ENCODE results near the gene FGF16. TPM values are rescaled to one million over a fixed set of nuclear protein-coding genes. Genes with fewer than 3 reads are reported as not detected.

Gene FGF16
- total RNA-seq, 2 donors from 2014 or later, result 0.62 TPM; not detected in 1

- TF ChIP-seq, protein P1, sequence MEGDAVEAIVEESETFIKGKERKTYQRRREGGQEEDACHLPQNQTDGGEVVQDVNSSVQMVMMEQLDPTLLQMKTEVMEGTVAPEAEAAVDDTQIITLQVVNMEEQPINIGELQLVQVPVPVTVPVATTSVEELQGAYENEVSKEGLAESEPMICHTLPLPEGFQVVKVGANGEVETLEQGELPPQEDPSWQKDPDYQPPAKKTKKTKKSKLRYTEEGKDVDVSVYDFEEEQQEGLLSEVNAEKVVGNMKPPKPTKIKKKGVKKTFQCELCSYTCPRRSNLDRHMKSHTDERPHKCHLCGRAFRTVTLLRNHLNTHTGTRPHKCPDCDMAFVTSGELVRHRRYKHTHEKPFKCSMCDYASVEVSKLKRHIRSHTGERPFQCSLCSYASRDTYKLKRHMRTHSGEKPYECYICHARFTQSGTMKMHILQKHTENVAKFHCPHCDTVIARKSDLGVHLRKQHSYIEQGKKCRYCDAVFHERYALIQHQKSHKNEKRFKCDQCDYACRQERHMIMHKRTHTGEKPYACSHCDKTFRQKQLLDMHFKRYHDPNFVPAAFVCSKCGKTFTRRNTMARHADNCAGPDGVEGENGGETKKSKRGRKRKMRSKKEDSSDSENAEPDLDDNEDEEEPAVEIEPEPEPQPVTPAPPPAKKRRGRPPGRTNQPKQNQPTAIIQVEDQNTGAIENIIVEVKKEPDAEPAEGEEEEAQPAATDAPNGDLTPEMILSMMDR (IDR thresholded peaks at IDR 0.05), result no peak
- TF ChIP-seq POLR2A (IDR thresholded peaks at IDR 0.05) (no peak), POLR2AphosphoS5 (IDR thresholded peaks at IDR 0.05) (no peak)
- Histone ChIP-seq H3K36me3 (no peaks in the 10 kb centered on the region), H3K4me3 (no peak overlapping the region), H3K27me3 (replicated peaks; ENCODE audit: insufficient read depth) (no peaks in the 10 kb centered on the region), H3K27ac (no peak overlapping the region), H3K9me3 (no peaks in the 10 kb centered on the region), H3K4me1 (replicated peaks) (no peaks in the 10 kb centered on the region)
- intact Hi-C loops (cut with DNase I), result no loop called here
- 100% methylated on average over 1 of the region's 1 CpG for whole genome bisulfite sequencing
- no peak for DNase-seq (ENCODE audit: low spot score)
These were observed 10.5 kb upstream of the FGF16 start for GRCh38 chrX:77436682-77437081.

DNA sequence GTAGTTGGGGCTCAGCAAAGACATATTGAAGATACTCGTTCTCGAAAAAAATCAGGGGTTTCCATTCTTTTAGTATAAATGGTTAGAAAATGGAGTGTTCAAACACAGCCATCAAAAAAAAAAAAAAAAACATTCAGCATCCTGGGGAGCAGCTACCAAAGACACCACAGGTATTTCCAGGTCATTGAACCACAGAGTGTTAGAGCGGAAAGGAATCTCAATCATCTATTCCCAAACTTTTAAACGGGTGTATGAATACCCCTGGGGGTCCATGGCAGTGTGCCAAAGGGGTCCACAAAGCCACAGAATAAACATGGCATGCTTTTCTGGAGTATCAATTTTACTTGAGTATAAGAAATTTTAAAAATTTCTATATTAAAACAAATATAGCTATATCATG is 6.9 kb upstream of the FGF16 start:
- H3K4me1 ChIP-seq (replicated peaks), result no peaks in the 10 kb centered on the region
- H3K27me3 ChIP-seq (replicated peaks; ENCODE audit: insufficient read depth), result no peaks in the 10 kb centered on the region
- no peak overlapping the region for H3K27ac ChIP-seq
- no peak for DNase-seq (ENCODE audit: low spot score)
- no peak overlapping the region for H3K4me3 ChIP-seq
- no peaks in the 10 kb centered on the region for H3K36me3 ChIP-seq
- intact Hi-C loops (cut with DNase I), result no loop called here
- WGBS, result 79% methylated on average over 4 of the region's 4 CpGs
- TF ChIP-seq, protein P1 (IDR thresholded peaks at IDR 0.05), result no peak
- TF ChIP-seq POLR2AphosphoS5 (IDR thresholded peaks at IDR 0.05) (no peak), POLR2A (IDR thresholded peaks at IDR 0.05) (no peak)
- H3K9me3 ChIP-seq, result no peaks in the 10 kb centered on the region

- intact Hi-C loops (cut with DNase I), result no loop called here
- no peaks in the 10 kb centered on the region for H3K9me3 ChIP-seq
- H3K27me3 ChIP-seq (replicated peaks; ENCODE audit: insufficient read depth), result no peaks in the 10 kb centered on the region
- TF ChIP-seq, protein P1 (IDR thresholded peaks at IDR 0.05), result no peak
- TF ChIP-seq POLR2AphosphoS5 (IDR thresholded peaks at IDR 0.05) (no peak), POLR2A (IDR thresholded peaks at IDR 0.05) (no peak)
- no peaks in the 10 kb centered on the region for H3K36me3 ChIP-seq
- 100% methylated on average over 1 of the region's 1 CpG for WGBS
- no peak overlapping the region for H3K27ac ChIP-seq
- H3K4me1 ChIP-seq (replicated peaks), result no peaks in the 10 kb centered on the region
- H3K4me3 ChIP-seq, result no peak overlapping the region
- no peak for DNase-seq (ENCODE audit: low spot score)
These were observed 6.2 kb upstream of the FGF16 start for GRCh38 chrX:77441033-77441432.

- no peaks in the 10 kb centered on the region for H3K27me3 ChIP-seq (replicated peaks; ENCODE audit: insufficient read depth)
- no peak overlapping the region for H3K27ac ChIP-seq
- no peaks in the 10 kb centered on the region for H3K36me3 ChIP-seq
- no peak overlapping the region for H3K4me3 ChIP-seq
- no peak for TF ChIP-seq POLR2AphosphoS5 (IDR thresholded peaks at IDR 0.05)
- TF ChIP-seq, protein P1 (IDR thresholded peaks at IDR 0.05), result no peak
- no peak for TF ChIP-seq POLR2A (IDR thresholded peaks at IDR 0.05)
- intact Hi-C loops (cut with DNase I), result no loop called here
- DNase-seq (ENCODE audit: low spot score), result no peak
- H3K9me3 ChIP-seq, result no peaks in the 10 kb centered on the region
- no peaks in the 10 kb centered on the region for H3K4me1 ChIP-seq (replicated peaks)
These were observed 5.7 kb upstream of the FGF16 start for GRCh38 chrX:77441479-77441878.

DNA sequence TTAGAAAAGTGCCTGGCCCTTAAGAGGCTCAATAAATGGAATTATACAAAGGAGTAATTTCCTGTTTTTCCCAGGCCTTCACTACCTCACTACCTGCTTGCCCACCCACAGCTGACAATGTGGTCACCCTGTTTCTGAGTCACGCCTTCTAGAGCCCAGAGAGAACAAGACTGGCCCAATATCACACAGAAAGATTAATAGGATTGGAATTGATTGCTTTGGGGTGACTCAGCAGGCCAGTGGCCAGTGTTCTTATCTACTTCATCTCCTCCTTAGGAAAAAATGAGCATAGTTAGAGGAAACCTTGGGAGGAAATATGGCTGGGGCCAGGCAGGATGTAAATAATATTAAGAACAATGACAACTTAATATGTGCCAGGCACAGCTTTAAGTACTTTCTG is 4.5 kb upstream of the FGF16 start:
- TF ChIP-seq POLR2AphosphoS5 (IDR thresholded peaks at IDR 0.05) (no peak), POLR2A (IDR thresholded peaks at IDR 0.05) (no peak)
- TF ChIP-seq, protein P1 (IDR thresholded peaks at IDR 0.05), result no peak
- DNase-seq (ENCODE audit: low spot score), result no peak
- no peaks in the 10 kb centered on the region for H3K4me1 ChIP-seq (replicated peaks)
- H3K4me3 ChIP-seq, result no peak overlapping the region
- no peaks in the 10 kb centered on the region for H3K36me3 ChIP-seq
- H3K27ac ChIP-seq, result no peak overlapping the region
- no peaks in the 10 kb centered on the region for H3K9me3 ChIP-seq
- no peaks in the 10 kb centered on the region for H3K27me3 ChIP-seq (replicated peaks; ENCODE audit: insufficient read depth)
- intact Hi-C loops (cut with DNase I), result no loop called here
- 82% methylated on average over 1 of the region's 1 CpG for WGBS

Data from prostate gland (tissue), 2 donors.